Caco-2 (cell line): Measurements from ENCODE around the gene GPBP1L1. TPM values are rescaled to one million over a fixed set of nuclear protein-coding genes. Genes with fewer than 3 reads are reported as not detected.

Experiments used
- BruUV-seq: library from RNA; stranded (reverse); fragments of 400-500 nt; replicated peaks from 2 replicates; lab custom pipeline; 2021; lab: Mats Ljungman, UMichigan
- CTCF ChIA-PET: fragments of 300-600 bp; sonication (Branson Sonifier 250); formaldehyde crosslinking; loops from one replicate; lab custom pipeline; 2022; ENCODE audit warnings: antibody characterized with exemption; lab: Charles Lee
- POLR2A ChIA-PET: fragments of 300-600 bp; sonication (Branson Sonifier 250); formaldehyde crosslinking; loops from one replicate; lab custom pipeline; 2022; ENCODE audit warnings: antibody characterized with exemption; lab: Charles Lee
- DNase-seq, 2 experiments: peaks; one replicate each; pipeline versions ENCODE4 v3.0.0 to v3.0.0-alpha.2; 2020 to 2022
- H3K27me3 ChIP-seq: replicated peaks from 2 replicates; pipeline ENCODE4 v1.6.0; 2011; ENCODE audit warnings: low read length; ENCODE audit not compliant: control insufficient read depth, insufficient read depth
- H3K36me3 ChIP-seq: 2 replicates; pipeline ENCODE4 v1.5.1; 2011; ENCODE audit warnings: low read length; ENCODE audit not compliant: control insufficient read depth, insufficient read depth
- H3K4me1 ChIP-seq: fragments of 250-450 bp; sonication (Bioruptor Pico); 2 replicates; pipeline ENCODE4 v1.5.1; 2020; ENCODE audit warnings: mild to moderate bottlenecking
- H3K4me3 ChIP-seq: 2 replicates; pipeline ENCODE4 v1.5.1; 2011; ENCODE audit warnings: low read depth, mild to moderate bottlenecking, control low read depth, low read length
- H3K9me3 ChIP-seq: fragments of 250-450 bp; sonication (Bioruptor Pico); 2 replicates; pipeline ENCODE4 v1.5.1; 2020; ENCODE audit warnings: mild to moderate bottlenecking, moderate library complexity
- H3K27ac Mint-ChIP-seq: one replicate; pipeline ENCODE4 v1.8.0; 2022; ENCODE audit warnings: mixed read lengths; ENCODE audit not compliant: unreplicated experiment
- H3K27me3 Mint-ChIP-seq: one replicate; pipeline ENCODE4 v1.8.0; 2022; ENCODE audit warnings: mixed read lengths; ENCODE audit not compliant: insufficient read depth, unreplicated experiment
- H3K36me3 Mint-ChIP-seq: one replicate; pipeline ENCODE4 v1.8.0; 2022; ENCODE audit warnings: mild to moderate bottlenecking, mixed read lengths; ENCODE audit not compliant: insufficient read depth, unreplicated experiment
- H3K4me1 Mint-ChIP-seq: one replicate; pipeline ENCODE4 v1.8.0; 2022; ENCODE audit warnings: low read depth, mixed read lengths; ENCODE audit not compliant: unreplicated experiment
- H3K4me3 Mint-ChIP-seq: one replicate; pipeline ENCODE4 v1.8.0; 2022; ENCODE audit warnings: mild to moderate bottlenecking, moderate library complexity, mixed read lengths; ENCODE audit not compliant: unreplicated experiment
- H3K9me3 Mint-ChIP-seq: one replicate; pipeline ENCODE4 v1.8.0; 2022; ENCODE audit warnings: mixed read lengths; ENCODE audit not compliant: unreplicated experiment
- CTCF ChIP-seq, 2 experiments: fragments of 200-600 bp in 1 of 2; IDR thresholded peaks; 1 replicate in 1 of 2; 2 replicates in 1 of 2; pipeline versions ENCODE4 v1.5.1 to v1.8.0; 2011 to 2022; ENCODE audit warnings: antibody characterized with exemption in 1 of 2, control low read depth in 1 of 2, inconsistent platforms in 1 of 2, low read depth in 1 of 2, low read length in 1 of 2, mild to moderate bottlenecking in 1 of 2, moderate library complexity in 1 of 2; ENCODE audit not compliant: insufficient read depth in 1 of 2, severe bottlenecking in 1 of 2, unreplicated experiment in 1 of 2
- intact Hi-C: fragments of 100-400 bp; cut with micrococcal nuclease; formaldehyde crosslinking; loops from one replicate; pipeline ENCODE4 v1.10.0; 2022; ENCODE audit not compliant: unreplicated experiment
- total RNA-seq: library from RNA; stranded (reverse); gene quantifications from 2 replicates; pipeline ENCODE4 v1.2.3, GENCODE V29; 2022

Gene GPBP1L1
- total RNA-seq, 1 experiment from 2014 or later = 61.8 TPM

- Mint-ChIP-seq H3K27ac (no peak overlapping the region), H3K27me3 (no peaks in the 10 kb centered on the region), H3K36me3 (no peaks in the 10 kb centered on the region), H3K4me3 (no peak overlapping the region), H3K9me3 (no peaks in the 10 kb centered on the region), H3K4me1 (no peaks in the 10 kb centered on the region)
- no peak for DNase-seq
- intact Hi-C loops = no loop called here
- Histone ChIP-seq H3K27me3 (no peaks in the 10 kb centered on the region), H3K4me1 (no peaks in the 10 kb centered on the region), H3K9me3 (no peaks in the 10 kb centered on the region), H3K36me3 (no peaks in the 10 kb centered on the region), H3K4me3 (no peak overlapping the region)
- no peak for TF ChIP-seq CTCF (IDR thresholded peaks at IDR 0.05; ENCODE audit: insufficient read depth in 1 of 2, low read depth in 1 of 2, low read length in 1 of 2, severe bottlenecking in 1 of 2, unreplicated experiment in 1 of 2)
- no TSS peak for BruUV-seq
- ChIA-PET POLR2A (no interaction called here), CTCF (no interaction called here)
These were observed 30.4 kb upstream of the GPBP1L1 start for GRCh38 chr1:45716700-45717099.

GRCh38 chr1:45713711-45714110 lies 27.4 kb upstream of the GPBP1L1 start:
- Mint-ChIP-seq H3K4me3 (no peak overlapping the region), H3K27ac (no peak overlapping the region), H3K27me3 (no peaks in the 10 kb centered on the region), H3K4me1 (no peaks in the 10 kb centered on the region), H3K9me3 (no peaks in the 10 kb centered on the region), H3K36me3 (no peaks in the 10 kb centered on the region)
- Histone ChIP-seq H3K4me1 (no peaks in the 10 kb centered on the region), H3K9me3 (no peaks in the 10 kb centered on the region), H3K36me3 (no peaks in the 10 kb centered on the region), H3K4me3 (no peak overlapping the region), H3K27me3 (no peaks in the 10 kb centered on the region)
- no peak for TF ChIP-seq CTCF (IDR thresholded peaks at IDR 0.05; ENCODE audit: insufficient read depth in 1 of 2, low read depth in 1 of 2, low read length in 1 of 2, severe bottlenecking in 1 of 2, unreplicated experiment in 1 of 2)
- intact Hi-C loops = no loop called here
- no TSS peak for BruUV-seq
- ChIA-PET CTCF (no interaction called here), POLR2A (no interaction called here)
- no peak for DNase-seq

GRCh38 chr1:45704637-45705036 lies 18.3 kb upstream of the GPBP1L1 start:
- BruUV-seq = no TSS peak
- Histone ChIP-seq H3K9me3 (no peaks in the 10 kb centered on the region), H3K36me3 (no peaks in the 10 kb centered on the region), H3K27me3 (no peaks in the 10 kb centered on the region), H3K4me1 (no peaks in the 10 kb centered on the region), H3K4me3 (no peak overlapping the region)
- POLR2A ChIA-PET = no interaction called here
- CTCF ChIA-PET = no interaction called here
- Mint-ChIP-seq H3K4me1 (no peaks in the 10 kb centered on the region), H3K9me3 (peaks cover 10% of the 10 kb centered on the region), H3K27ac (no peak overlapping the region), H3K36me3 (peaks cover 7% of the 10 kb centered on the region), H3K4me3 (no peak overlapping the region), H3K27me3 (no peaks in the 10 kb centered on the region)
- intact Hi-C loops = no loop called here
- no peak for TF ChIP-seq CTCF (IDR thresholded peaks at IDR 0.05; ENCODE audit: insufficient read depth in 1 of 2, low read depth in 1 of 2, low read length in 1 of 2, severe bottlenecking in 1 of 2, unreplicated experiment in 1 of 2)
- no peak for DNase-seq
